Psoas muscle (tissue), 8 donors: ENCODE results near the gene OSBPL8. TPM values are rescaled to one million over a fixed set of nuclear protein-coding genes. Genes with fewer than 3 reads are reported as not detected.
"Not testable (repeated sequence)": the region's sequence is repeated elsewhere in the genome, so short reads cannot be mapped to it uniquely, and the experiment has no call there.

ENCODE experiments used
- ATAC-seq, 4 donors: fragments of 200-7000 bp; cut with Tn5 transposase; one replicate each; pipeline ENCODE4 v1.9.1; 2020; ENCODE audit warnings: moderate library complexity in 3 of 4, mild to moderate bottlenecking in 2 of 4
- DNase-seq, 2 donors: peaks; one replicate each; pipeline ENCODE4 v3.0.0-alpha.2; 2020
- H3K27ac ChIP-seq: fragments of 200-600 bp; one replicate; pipeline ENCODE4 v1.8.0; 2022
- H3K27me3 ChIP-seq, 3 donors: fragments of 200-600 bp in 1 of 3; one replicate each; pipeline versions ENCODE4 v1.6.1 to v1.8.0; 2013 to 2022; ENCODE audit warnings: low read length in 2 of 3, mild to moderate bottlenecking in 2 of 3, moderate library complexity in 1 of 3; ENCODE audit not compliant: insufficient read depth in 3 of 3
- H3K36me3 ChIP-seq, 2 donors: fragments of 200-600 bp in 1 of 2; one replicate each; pipeline versions ENCODE4 v1.6.1 to v1.8.0; 2013 to 2022; ENCODE audit warnings: low read depth in 1 of 2, mild to moderate bottlenecking in 1 of 2, moderate library complexity in 1 of 2; ENCODE audit not compliant: insufficient read depth in 1 of 2
- H3K4me1 ChIP-seq: fragments of 200-600 bp; one replicate; pipeline ENCODE4 v1.8.0; 2022
- H3K4me3 ChIP-seq: fragments of 200-600 bp; one replicate; pipeline ENCODE4 v1.8.0; 2022; ENCODE audit warnings: mild to moderate bottlenecking
- H3K9me3 ChIP-seq: fragments of 200-600 bp; one replicate; pipeline ENCODE4 v1.8.0; 2022
- WGBS, 3 donors: extraction: QIAGEN DNeasy Blood & Tissue Kit; methylation state at CpG; one replicate each; pipeline versions ENCODE4 v1.1.6 to v1.1.7; 2013; 5-methylcytosine and 5-hydroxymethylcytosine counted together
- intact Hi-C, 2 donors: fragments of 100-400 bp; cut with DNase I; formaldehyde crosslinking; loops; one replicate each; pipeline versions ENCODE4 v1.11.0 to v1.14.2; 2022
- polyA plus RNA-seq, 3 donors: library from polyadenylated mRNA; stranded (reverse); fragments of 200-250 nt; gene quantifications; one replicate each; pipeline ENCODE4 v1.2.3, GENCODE V29; 2013
- total RNA-seq, 4 donors: library from RNA; stranded (reverse); fragmentation: NEBNext Ultra II Directional in 2 of 4; extraction: Animal tissue kit (Norgen Biotek cat#: 25700) in 2 of 4; gene quantifications; one replicate each; pipeline versions ENCODE4 v1.2.1 to v1.2.4, GENCODE V29; 2021 to 2023
- TF ChIP-seq, protein P1 (sequence below): fragments of 200-600 bp; IDR thresholded peaks from one replicate; pipeline ENCODE4 v1.8.0; 2022; ENCODE audit warnings: antibody characterized with exemption
- donor health status: healthy with polysubstance abuse.
- donor health status: DM: no; HTN: no; CAD: no; lungs with moderate emphysema.
- donor health status: Bipolar disorder and iron deficiency.
- donor health status: healthy.
- donor health status: DM: yes; HTN: yes; CAD: no.
- donor health status: DM: no; HTN: no; CAD: no.
- donor health status: DM: no; HTN: no; CAD: no.
- donor health status: DM: yes; HTN: yes; CAD: no.

OSBPL8 gene
- total and polyA plus RNA-seq, 7 donors: 9.2 to 64.3 (median 39.5) TPM

DNA sequence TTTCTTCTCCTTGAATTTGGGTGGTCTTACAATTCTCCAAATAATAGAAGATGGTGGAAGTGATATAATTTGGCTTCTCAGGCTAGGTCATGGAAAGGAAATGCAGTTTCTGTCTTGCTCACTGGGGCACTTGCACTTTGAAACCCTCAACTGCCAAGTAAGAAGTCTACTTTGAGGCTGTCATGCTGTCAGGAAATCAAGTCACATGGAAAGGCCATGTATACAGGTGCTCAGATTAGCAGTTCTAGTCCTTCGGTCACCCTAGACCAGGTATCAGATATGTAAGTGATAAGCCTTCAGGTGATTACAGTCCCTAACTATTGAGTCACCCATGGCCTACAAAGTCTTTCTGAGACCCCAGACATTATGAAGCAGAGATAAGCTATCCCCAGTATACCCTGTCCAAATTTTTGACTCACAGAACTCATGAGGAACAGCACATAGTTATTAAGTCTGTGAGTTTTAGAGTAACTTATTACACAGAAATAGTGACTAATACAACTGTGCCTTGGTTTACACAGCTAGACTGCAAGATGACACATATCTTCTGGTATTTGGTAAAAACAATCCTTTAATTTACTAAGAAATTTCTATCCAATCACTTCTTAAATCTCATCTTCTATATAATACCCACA is 185.1 kb downstream of the OSBPL8 start:
- TF ChIP-seq, protein P1, sequence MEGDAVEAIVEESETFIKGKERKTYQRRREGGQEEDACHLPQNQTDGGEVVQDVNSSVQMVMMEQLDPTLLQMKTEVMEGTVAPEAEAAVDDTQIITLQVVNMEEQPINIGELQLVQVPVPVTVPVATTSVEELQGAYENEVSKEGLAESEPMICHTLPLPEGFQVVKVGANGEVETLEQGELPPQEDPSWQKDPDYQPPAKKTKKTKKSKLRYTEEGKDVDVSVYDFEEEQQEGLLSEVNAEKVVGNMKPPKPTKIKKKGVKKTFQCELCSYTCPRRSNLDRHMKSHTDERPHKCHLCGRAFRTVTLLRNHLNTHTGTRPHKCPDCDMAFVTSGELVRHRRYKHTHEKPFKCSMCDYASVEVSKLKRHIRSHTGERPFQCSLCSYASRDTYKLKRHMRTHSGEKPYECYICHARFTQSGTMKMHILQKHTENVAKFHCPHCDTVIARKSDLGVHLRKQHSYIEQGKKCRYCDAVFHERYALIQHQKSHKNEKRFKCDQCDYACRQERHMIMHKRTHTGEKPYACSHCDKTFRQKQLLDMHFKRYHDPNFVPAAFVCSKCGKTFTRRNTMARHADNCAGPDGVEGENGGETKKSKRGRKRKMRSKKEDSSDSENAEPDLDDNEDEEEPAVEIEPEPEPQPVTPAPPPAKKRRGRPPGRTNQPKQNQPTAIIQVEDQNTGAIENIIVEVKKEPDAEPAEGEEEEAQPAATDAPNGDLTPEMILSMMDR: no peak
- Histone ChIP-seq H3K36me3 (peaks cover 3 to 99% of the 10 kb centered on the region in 2 donors), H3K27ac (no peak overlapping the region), H3K9me3 (no peaks in the 10 kb centered on the region), H3K27me3 (no peaks in the 10 kb centered on the region), H3K4me3 (no peak overlapping the region), H3K4me1 (no peaks in the 10 kb centered on the region)
- no peak for DNase-seq
- intact Hi-C loops: no loop called here
- no peak for ATAC-seq
- WGBS, 3 donors: 94 to 100% (median 96%) methylated on average over 1 of the region's 1 CpG

DNA sequence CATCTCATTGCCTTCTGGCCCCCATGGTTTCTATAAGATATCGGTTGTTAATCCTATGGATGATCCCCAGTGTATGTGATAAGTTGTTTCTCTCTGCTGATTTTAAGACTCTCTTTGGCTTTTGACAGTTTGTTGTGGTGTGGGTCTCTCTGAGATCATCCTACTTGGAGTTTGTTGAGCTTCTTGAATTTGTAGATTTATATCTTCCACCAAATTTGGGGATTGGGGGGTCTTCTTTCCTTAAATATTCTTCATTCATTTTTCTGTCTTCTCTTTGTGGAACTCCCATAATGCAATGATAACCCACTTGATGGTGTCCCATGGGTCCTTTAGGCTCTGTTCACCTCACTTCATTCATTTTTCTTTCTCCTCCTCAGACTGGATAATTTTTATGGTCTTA is 191.3 kb downstream of the OSBPL8 start:
- intact Hi-C loops: no loop called here
- DNase-seq: no peak
- no peaks in the 10 kb centered on the region for H3K4me1 ChIP-seq
- no peak overlapping the region for H3K4me3 ChIP-seq
- H3K27ac ChIP-seq: no peak overlapping the region
- no peaks in the 10 kb centered on the region for H3K9me3 ChIP-seq
- TF ChIP-seq, protein P1: no peak
- 92 to 98% (median 95%) methylated on average over 1 of the region's 1 CpG for WGBS, 3 donors
- H3K27me3 ChIP-seq: no peaks in the 10 kb centered on the region
- peaks cover 6 to 94% of the 10 kb centered on the region in 2 donors for H3K36me3 ChIP-seq
- ATAC-seq: no peak

DNA sequence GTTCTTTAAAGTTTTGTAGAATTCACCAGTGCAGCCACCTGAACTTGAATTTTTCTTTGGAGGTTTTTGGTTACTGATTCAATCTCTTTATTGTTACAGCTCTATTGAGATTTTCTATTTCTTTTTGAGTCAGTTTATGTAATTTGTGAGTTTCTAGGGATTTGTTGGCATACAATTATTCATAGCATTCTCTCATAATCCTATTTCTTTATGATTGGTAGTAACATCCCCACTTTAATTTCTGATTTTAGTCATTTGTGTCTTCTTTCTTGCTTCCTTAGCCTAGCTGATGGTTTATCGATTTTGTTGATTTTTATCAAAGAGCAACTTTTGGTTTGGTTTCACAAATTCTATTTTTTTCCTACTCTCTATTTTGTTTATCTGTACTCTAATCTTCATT is 193.4 kb downstream of the OSBPL8 start:
- peaks cover 6 to 73% of the 10 kb centered on the region in 2 donors for H3K36me3 ChIP-seq

DNA sequence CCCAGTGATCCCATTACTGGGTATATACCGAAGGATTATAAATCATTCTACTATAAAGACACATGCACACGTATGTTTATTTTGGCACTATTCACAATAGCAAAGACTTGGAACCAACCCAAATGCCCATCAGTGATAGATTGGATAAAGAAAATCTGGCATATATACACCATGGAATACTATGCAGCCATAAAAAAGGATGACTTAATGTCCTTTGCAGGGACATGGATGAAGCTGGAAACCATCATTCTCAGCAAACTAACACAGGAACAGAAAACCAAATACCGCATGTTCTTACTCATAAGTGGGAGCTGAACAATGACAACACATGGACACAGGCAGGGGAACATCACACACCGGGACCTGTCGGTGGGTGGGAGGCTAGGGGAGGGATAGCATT is 195.4 kb downstream of the OSBPL8 start:
- DNase-seq, H3K4me3 ChIP-seq, H3K4me1 ChIP-seq, H3K27me3 ChIP-seq, H3K27ac ChIP-seq, intact Hi-C loops, ATAC-seq, H3K9me3 ChIP-seq: not testable (repeated sequence)
- peaks cover 3 to 62% of the 10 kb centered on the region in 2 donors for H3K36me3 ChIP-seq
- 95 to 98% (median 95%) methylated on average over 5 of the region's 5 CpGs for WGBS, 3 donors

More for the DNA sequence above, 193.4 kb downstream of the OSBPL8 start:
- H3K9me3 ChIP-seq: no peaks in the 10 kb centered on the region
- H3K27me3 ChIP-seq: no peaks in the 10 kb centered on the region
- no peak for ATAC-seq
- H3K4me1 ChIP-seq: no peaks in the 10 kb centered on the region
- no peak for DNase-seq
- 92 to 100% (median 97%) methylated on average over 1 of the region's 1 CpG for WGBS, 3 donors
- intact Hi-C loops: no loop called here
- H3K27ac ChIP-seq: no peak overlapping the region
- H3K4me3 ChIP-seq: no peak overlapping the region
- TF ChIP-seq, protein P1: no peak

DNA sequence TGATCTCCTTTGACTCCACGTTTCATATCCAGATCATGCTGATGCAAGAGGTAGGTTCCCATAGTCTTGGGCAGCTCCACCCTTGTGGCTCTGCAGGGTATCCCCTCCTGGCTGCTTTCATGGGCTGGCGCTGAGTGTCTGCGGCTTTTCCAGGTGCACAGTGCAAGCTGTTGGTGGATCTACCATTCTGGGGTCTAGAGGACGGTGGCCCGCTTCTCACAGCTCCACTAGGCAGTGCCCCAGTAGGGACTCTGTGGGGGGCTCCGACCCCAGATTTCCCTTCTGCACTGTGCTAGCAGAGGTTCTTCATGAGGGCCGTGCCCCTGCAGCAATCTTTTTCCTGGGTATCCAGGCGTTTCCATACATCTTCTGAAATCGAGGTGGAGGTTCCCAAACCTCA is 199.3 kb downstream of the OSBPL8 start:
- H3K4me1 ChIP-seq: no peaks in the 10 kb centered on the region
- no peaks in the 10 kb centered on the region for H3K27me3 ChIP-seq
- H3K9me3 ChIP-seq: no peaks in the 10 kb centered on the region
- ATAC-seq: no peak
- H3K4me3 ChIP-seq: no peak overlapping the region
- intact Hi-C loops: no loop called here
- TF ChIP-seq, protein P1: no peak
- WGBS, 3 donors: 96 to 99% (median 96%) methylated on average over 9 of the region's 9 CpGs
- H3K36me3 ChIP-seq: peaks cover 0 to 62% of the 10 kb centered on the region in 2 donors
- H3K27ac ChIP-seq: no peak overlapping the region
- DNase-seq: no peak
